H1 (cell line): Measurements from ENCODE around the gene PSMD12. TPM values are rescaled to one million over a fixed set of nuclear protein-coding genes. Genes with fewer than 3 reads are reported as not detected.

Experiments used
- CTCF ChIA-PET: fragments of 300-600 bp; sonication (Branson Sonifier 250); formaldehyde crosslinking; loops from one replicate; lab custom pipeline; 2021; ENCODE audit not compliant: partially characterized antibody; lab: Charles Lee
- POLR2A ChIA-PET: fragments of 300-600 bp; sonication (Branson Sonifier 250); formaldehyde crosslinking; loops from one replicate; lab custom pipeline; 2021; ENCODE audit warnings: inconsistent platforms; ENCODE audit not compliant: partially characterized antibody; lab: Charles Lee
- DNase-seq, 2 experiments: peaks; one replicate each; pipeline versions ENCODE4 v3.0.0 to v3.0.0-alpha.2; 2010 to 2022; ENCODE audit warnings: low spot score in 2 of 2, low read depth in 1 of 2, mixed read lengths in 1 of 2
- FAIRE-seq: peaks from 2 replicates; lab custom pipeline; 2011; peaks lifted over from hg19 to GRCh38; lab: Jason Lieb, UNC
- H2AFZ ChIP-seq: 2 replicates; pipeline ENCODE4 v1.8.1; 2012; ENCODE audit warnings: low read length, inconsistent platforms
- H2AK5ac ChIP-seq: 2 replicates; pipeline ENCODE4 v1.6.1; 2013; ENCODE audit warnings: low read depth, low read length
- H2BK120ac ChIP-seq: replicated peaks from 2 replicates; pipeline ENCODE3; 2013; ENCODE audit warnings: low read depth, low read length, inconsistent platforms
- H2BK12ac ChIP-seq: 2 replicates; pipeline ENCODE4 v1.6.1; 2013; ENCODE audit warnings: low read depth, low read length
- H2BK15ac ChIP-seq: 2 replicates; pipeline ENCODE4 v1.6.1; 2013; ENCODE audit warnings: low read length
- H2BK20ac ChIP-seq: 2 replicates; pipeline ENCODE4 v1.6.1; 2013; ENCODE audit warnings: low read length
- H2BK5ac ChIP-seq: 2 replicates; pipeline ENCODE4 v1.6.1; 2013; ENCODE audit warnings: low read depth, low read length
- H3K14ac ChIP-seq: 2 replicates; pipeline ENCODE4 v1.6.1; 2013; ENCODE audit warnings: inconsistent platforms; ENCODE audit not compliant: insufficient read length
- H3K18ac ChIP-seq: 2 replicates; pipeline ENCODE4 v1.6.1; 2013; ENCODE audit warnings: low read length; ENCODE audit errors: extremely low read depth
- H3K23ac ChIP-seq: 2 replicates; pipeline ENCODE4 v1.6.1; 2013; ENCODE audit warnings: inconsistent platforms; ENCODE audit not compliant: insufficient read length
- H3K23me2 ChIP-seq: 2 replicates; pipeline ENCODE4 v1.6.1; 2013; ENCODE audit warnings: low read depth, low read length
- H3K27ac ChIP-seq: 2 replicates; pipeline ENCODE4 v1.6.1; 2011; ENCODE audit warnings: low read depth, low read length, inconsistent platforms
- H3K27me3 ChIP-seq, 4 experiments: replicated peaks in 1 of 4; 1 replicate in 1 of 4; 2 replicates in 3 of 4; pipeline versions ENCODE4 v1.6.1 to v1.8.1; 2011 to 2013; ENCODE audit warnings: low read length in 3 of 4, mild to moderate bottlenecking in 3 of 4, inconsistent platforms in 2 of 4, mixed read lengths in 2 of 4, moderate library complexity in 1 of 4; ENCODE audit not compliant: control insufficient read depth in 3 of 4, insufficient read depth in 3 of 4; ENCODE audit errors: extremely low read depth in 1 of 4
- H3K36me3 ChIP-seq, 4 experiments: 2 replicates each; pipeline versions ENCODE4 v1.6.1 to v1.8.1; 2011 to 2013; ENCODE audit warnings: mild to moderate bottlenecking in 4 of 4, low read length in 3 of 4, moderate library complexity in 2 of 4, control low read depth in 1 of 4, inconsistent platforms in 1 of 4; ENCODE audit not compliant: insufficient read depth in 4 of 4, control insufficient read depth in 2 of 4
- H3K4ac ChIP-seq: replicated peaks from 2 replicates; pipeline ENCODE3; 2013; ENCODE audit warnings: low read length, low read depth, mixed read lengths, inconsistent platforms; ENCODE audit not compliant: insufficient read length
- H3K4me1 ChIP-seq, 4 experiments: replicated peaks in 1 of 4; 1 replicate in 1 of 4; 2 replicates in 3 of 4; pipeline versions ENCODE4 v1.6.1 to v1.8.1; 2011 to 2013; ENCODE audit warnings: low read length in 3 of 4, inconsistent platforms in 2 of 4, mixed read lengths in 1 of 4; ENCODE audit not compliant: insufficient read depth in 4 of 4, control insufficient read depth in 3 of 4
- H3K4me2 ChIP-seq, 2 experiments: 2 replicates each; pipeline versions ENCODE4 v1.6.1 to v1.8.1; 2011 to 2013; ENCODE audit warnings: low read depth in 2 of 2, low read length in 2 of 2, control low read depth in 1 of 2, inconsistent platforms in 1 of 2, mild to moderate bottlenecking in 1 of 2; ENCODE audit not compliant: insufficient read depth in 1 of 2
- H3K4me3 ChIP-seq, 4 experiments: fragments of 200-600, 300-600 bp in 1 of 4; sonication (generic), shearing (Covaris generic), sonication (Bioruptor Twin) in 1 of 4; 2 replicates each; pipeline versions ENCODE4 v1.5.1 to v1.8.1; 2011 to 2016; ENCODE audit warnings: low read length in 4 of 4, low read depth in 3 of 4, control low read depth in 2 of 4, inconsistent platforms in 2 of 4, mild to moderate bottlenecking in 2 of 4, mixed read lengths in 1 of 4, moderate library complexity in 1 of 4; ENCODE audit not compliant: insufficient read depth in 2 of 4; ENCODE audit errors: extremely low read depth in 1 of 4
- H3K56ac ChIP-seq: replicated peaks from 2 replicates; pipeline ENCODE3; 2013; ENCODE audit warnings: low read depth, mild to moderate bottlenecking, mixed read lengths, low read length, inconsistent platforms; ENCODE audit not compliant: insufficient read length
- H3K79me1 ChIP-seq: 2 replicates; pipeline ENCODE4 v1.6.1; 2013; ENCODE audit warnings: low read depth, low read length, control low read depth
- H3K79me2 ChIP-seq, 2 experiments: 2 replicates each; pipeline versions ENCODE4 v1.6.1 to v1.8.1; 2012 to 2013; ENCODE audit warnings: low read length in 2 of 2, mild to moderate bottlenecking in 2 of 2, inconsistent platforms in 1 of 2; ENCODE audit not compliant: insufficient read depth in 2 of 2, control insufficient read depth in 1 of 2
- H3K9ac ChIP-seq, 4 experiments: replicated peaks in 1 of 4; 1 replicate in 1 of 4; 2 replicates in 3 of 4; pipeline versions ENCODE4 v1.6.1 to v1.8.1; 2011 to 2013; ENCODE audit warnings: low read depth in 3 of 4, low read length in 3 of 4, control low read depth in 2 of 4, mild to moderate bottlenecking in 2 of 4, moderate library complexity in 2 of 4, inconsistent platforms in 1 of 4; ENCODE audit errors: extremely low read depth in 1 of 4
- H3K9me3 ChIP-seq, 2 experiments: 2 replicates each; pipeline versions ENCODE4 v1.6.1 to v1.8.1; 2012 to 2013; ENCODE audit warnings: mild to moderate bottlenecking in 2 of 2, moderate library complexity in 2 of 2, control low read depth in 1 of 2, inconsistent platforms in 1 of 2, low read depth in 1 of 2, low read length in 1 of 2, mixed read lengths in 1 of 2; ENCODE audit not compliant: insufficient read depth in 2 of 2
- H4K20me1 ChIP-seq, 2 experiments: replicated peaks in 1 of 2; 2 replicates each; pipeline versions ENCODE3 to v1.8.1; 2011 to 2013; ENCODE audit warnings: inconsistent platforms in 2 of 2, low read length in 2 of 2, mild to moderate bottlenecking in 1 of 2; ENCODE audit not compliant: insufficient read depth in 2 of 2, control insufficient read depth in 1 of 2
- H4K5ac ChIP-seq: 2 replicates; pipeline ENCODE4 v1.6.1; 2013; ENCODE audit warnings: low read length, low read depth, mixed read lengths, inconsistent platforms; ENCODE audit not compliant: insufficient read length
- H4K8ac ChIP-seq: 2 replicates; pipeline ENCODE4 v1.8.0; 2013; ENCODE audit warnings: mild to moderate bottlenecking, moderate library complexity, low read length, inconsistent platforms; ENCODE audit not compliant: insufficient read depth; ENCODE audit errors: extremely low read depth
- H4K91ac ChIP-seq: replicated peaks from 2 replicates; pipeline ENCODE3; 2013; ENCODE audit warnings: low read length, mixed read lengths, inconsistent platforms; ENCODE audit not compliant: insufficient read length
- BACH1 ChIP-seq: IDR thresholded peaks from 2 replicates; pipeline ENCODE4 v1.6.1; 2012; ENCODE audit warnings: low read length, improper control_type of control experiment
- JUN ChIP-seq: IDR thresholded peaks from 2 replicates; pipeline ENCODE4 v1.6.1; 2011; ENCODE audit warnings: low read depth, mild to moderate bottlenecking, improper control_type of control experiment, low read length
- POU5F1 ChIP-seq: IDR thresholded peaks from 2 replicates; pipeline ENCODE4 v1.6.1; 2011; ENCODE audit warnings: low read depth, mild to moderate bottlenecking, low read length, moderate library complexity
- RBBP5 ChIP-seq: IDR thresholded peaks from 2 replicates; pipeline ENCODE4 v1.7.1; 2012; ENCODE audit warnings: low read depth, mild to moderate bottlenecking, inconsistent platforms, low read length, moderate library complexity, borderline replicate concordance
- SP1 ChIP-seq: IDR thresholded peaks from 2 replicates; pipeline ENCODE4 v1.6.1; 2011; ENCODE audit warnings: low read depth, low read length
- SRF ChIP-seq: IDR thresholded peaks from 2 replicates; pipeline ENCODE4 v1.6.1; 2011; ENCODE audit warnings: mild to moderate bottlenecking, low read depth, low read length, moderate library complexity
- WGBS, 2 experiments: shearing (Covaris generic) in 1 of 2; methylation state at CpG; one replicate each; pipeline versions ENCODE4 v1.1.6 to v1.1.7; 2013 to 2015; ENCODE audit warnings: low lambda C conversion rate in 2 of 2, mixed read lengths in 2 of 2, inconsistent platforms in 1 of 2, low coverage in 1 of 2, missing lambda C conversion rate in 1 of 2; ENCODE audit not compliant: insufficient replicate concordance in 2 of 2, insufficient coverage in 1 of 2, insufficient read length in 1 of 2; ENCODE audit errors: extremely low coverage in 1 of 2, missing lambda C conversion rate in 1 of 2; 5-methylcytosine and 5-hydroxymethylcytosine counted together
- polyA plus RNA-seq, 7 experiments: library from polyadenylated mRNA; depleted of rRNA in 3 of 7; stranded (reverse) in 5 of 7; unstranded in 2 of 7; fragments of >200 nt in 5 of 7; fragments of 200-250 nt in 2 of 7; gene quantifications; 1 replicate in 5 of 7; 2 replicates in 1 of 7; 4 replicates in 1 of 7; pipeline versions ENCODE4 v1.2.1 to v1.2.3, GENCODE V29; 2011 to 2013; ENCODE audit warnings: missing spikeins in 2 of 7, mixed read lengths in 2 of 7
- total RNA-seq: library from RNA; stranded (reverse); fragmentation: NEBNext Ultra II Directional; extraction: Animal tissue kit (Norgen Biotek cat#: 25700); gene quantifications from 2 replicates; pipeline ENCODE4 v1.2.1, GENCODE V29; 2021
- TF ChIP-seq, protein P1 (sequence below): IDR thresholded peaks from 2 replicates; pipeline ENCODE4 v1.6.1; 2012; ENCODE audit warnings: inconsistent platforms

The PSMD12 gene
- total and polyA plus RNA-seq, 2 of the 8 experiments (the other 6 are each of a cell fraction or from before 2014, with no cell fraction given) = 14.0 to 82.4 TPM

DNA sequence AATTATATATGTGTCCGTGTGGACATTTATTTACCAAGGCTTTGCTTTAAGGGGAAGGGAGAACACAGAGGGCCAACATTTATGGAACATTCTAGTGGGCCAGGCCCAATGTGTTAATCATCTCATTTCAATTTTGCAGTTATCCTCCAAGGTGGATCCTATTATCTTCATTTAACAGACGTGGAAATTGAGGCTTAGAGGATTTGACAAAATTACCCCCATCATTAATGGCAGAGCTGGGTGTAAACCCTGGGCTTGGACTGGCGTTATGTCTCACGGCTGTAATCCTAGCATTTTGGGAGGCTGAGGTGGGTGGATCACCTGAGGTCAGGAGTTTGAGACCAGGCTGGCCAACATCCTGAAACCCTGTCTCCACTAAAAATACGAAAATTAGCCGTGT lies 37.1 kb upstream of the PSMD12 start:
- Histone ChIP-seq H3K23me2 (no peaks in the 10 kb centered on the region), H3K18ac (no peak overlapping the region), H3K14ac (no peak overlapping the region), H2BK12ac (no peak overlapping the region), H3K23ac (no peak overlapping the region), H2BK15ac (no peak overlapping the region), H3K79me2 (peaks cover 0 to 72% of the 10 kb centered on the region in 2 experiments; a peak in 3 of 4 replicates), H3K4me2 (no peak overlapping the region), H2BK120ac (no peak overlapping the region), H4K20me1 (no peaks in the 10 kb centered on the region), H3K79me1 (peaks cover 10% of the 10 kb centered on the region), H3K4me3 (no peak overlapping the region), H2BK20ac (no peak overlapping the region), H4K91ac (no peak overlapping the region), H3K9ac (no peak overlapping the region), H2AFZ (no peak overlapping the region), H3K56ac (no peak overlapping the region), H4K5ac (no peak overlapping the region), H3K27me3 (no peaks in the 10 kb centered on the region), H2BK5ac (no peak overlapping the region), H3K4me1 (peaks cover 0 to 7% (median 4%) of the 10 kb centered on the region in 4 experiments; a peak in 3 of 7 replicates), H3K36me3 (no peaks in the 10 kb centered on the region), H3K4ac (no peak overlapping the region), H2AK5ac (no peak overlapping the region), H3K9me3 (no peaks in the 10 kb centered on the region), H3K27ac (no peak overlapping the region), H4K8ac (no peak overlapping the region)
- TF ChIP-seq BACH1 = no peak
- no peak for TF ChIP-seq POU5F1
- no peak for TF ChIP-seq SRF
- no peak for TF ChIP-seq JUN
- TF ChIP-seq RBBP5 = no peak
- TF ChIP-seq SP1 = no peak
- TF ChIP-seq, protein P1, sequence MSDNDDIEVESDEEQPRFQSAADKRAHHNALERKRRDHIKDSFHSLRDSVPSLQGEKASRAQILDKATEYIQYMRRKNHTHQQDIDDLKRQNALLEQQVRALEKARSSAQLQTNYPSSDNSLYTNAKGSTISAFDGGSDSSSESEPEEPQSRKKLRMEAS = no peak
- FAIRE-seq (no peak), DNase-seq (no peak)
- ChIA-PET POLR2A (no interaction called here), CTCF (interaction anchor here (1.4 kb wide), 1 partner anchor 24 kb away, joined by 3 read pairs; no protein-coding TSS in a partner anchor)
- WGBS, 2 experiments = 81% methylated on average over 6 of the region's 6 CpGs; no CpG with 5 or more reads in 1 of the 2 experiments
